PFSK-1 (cell line): ENCODE results near the gene KSR2.

Experiments used
- FOXP2 ChIP-seq: optimal IDR thresholded peaks from 2 replicates; pipeline ENCODE3; 2011; ENCODE audit warnings: borderline replicate concordance, control low read depth, inconsistent platforms; ENCODE audit not compliant: insufficient read depth; ENCODE audit errors: extremely low read length, extremely low read depth
- POLR2AphosphoS5 ChIP-seq: IDR thresholded peaks from 2 replicates; pipeline ENCODE4 v1.6.1; 2012; ENCODE audit warnings: low read depth, mild to moderate bottlenecking, control low read depth, low read length, moderate library complexity
- SIN3A ChIP-seq: IDR thresholded peaks from 2 replicates; pipeline ENCODE4 v1.6.1; 2012; ENCODE audit warnings: mild to moderate bottlenecking, low read length, moderate library complexity, borderline replicate concordance; ENCODE audit not compliant: insufficient read depth

GRCh38 chr12:117692512-117692911 lies 276.3 kb downstream of the KSR2 start:
- TF ChIP-seq POLR2AphosphoS5 (no peak), FOXP2 (no peak), SIN3A (no peak)
